Kidney epithelial cell (primary cell): ENCODE measurements around the gene CLDN9. TPM values are rescaled to one million over a fixed set of nuclear protein-coding genes. Genes with fewer than 3 reads are reported as not detected.

Experiments used
- DNase-seq: peaks from one replicate; pipeline ENCODE4 v3.0.0-alpha.2; 2010; ENCODE audit warnings: low read depth
- H3K27me3 ChIP-seq: 2 replicates; pipeline ENCODE4 v1.6.0; 2011; ENCODE audit warnings: low read length; ENCODE audit not compliant: control insufficient read depth, insufficient read depth
- H3K36me3 ChIP-seq: 2 replicates; pipeline ENCODE4 v1.5.1; 2011; ENCODE audit warnings: low read length; ENCODE audit not compliant: control insufficient read depth, insufficient read depth
- H3K4me3 ChIP-seq: 2 replicates; pipeline ENCODE4 v1.5.1; 2011; ENCODE audit warnings: low read depth, mild to moderate bottlenecking, control low read depth, low read length
- total RNA-seq: library from RNA; depleted of rRNA; stranded (reverse); fragments of >200 nt; gene quantifications from 2 replicates; pipeline ENCODE4 v1.2.3, GENCODE V29; 2015
- TF ChIP-seq, protein P1 (sequence below): IDR thresholded peaks from 2 replicates; pipeline ENCODE4 v1.5.1; 2011; ENCODE audit warnings: mild to moderate bottlenecking, moderate library complexity, low read length, control low read depth, inconsistent platforms; ENCODE audit not compliant: insufficient read depth, poor library complexity, severe bottlenecking

Gene CLDN9
- total RNA-seq, 1 donor from 2014 or later: 1.0 TPM

GRCh38 chr16:3028716-3029319 lies 16.1 kb downstream of the CLDN9 start:
- DNase-seq: no peak
- Histone ChIP-seq H3K36me3 (peaks cover 4% of the 10 kb centered on the region), H3K4me3 (no peak overlapping the region), H3K27me3 (peaks cover 52% of the 10 kb centered on the region)
- TF ChIP-seq, protein P1, sequence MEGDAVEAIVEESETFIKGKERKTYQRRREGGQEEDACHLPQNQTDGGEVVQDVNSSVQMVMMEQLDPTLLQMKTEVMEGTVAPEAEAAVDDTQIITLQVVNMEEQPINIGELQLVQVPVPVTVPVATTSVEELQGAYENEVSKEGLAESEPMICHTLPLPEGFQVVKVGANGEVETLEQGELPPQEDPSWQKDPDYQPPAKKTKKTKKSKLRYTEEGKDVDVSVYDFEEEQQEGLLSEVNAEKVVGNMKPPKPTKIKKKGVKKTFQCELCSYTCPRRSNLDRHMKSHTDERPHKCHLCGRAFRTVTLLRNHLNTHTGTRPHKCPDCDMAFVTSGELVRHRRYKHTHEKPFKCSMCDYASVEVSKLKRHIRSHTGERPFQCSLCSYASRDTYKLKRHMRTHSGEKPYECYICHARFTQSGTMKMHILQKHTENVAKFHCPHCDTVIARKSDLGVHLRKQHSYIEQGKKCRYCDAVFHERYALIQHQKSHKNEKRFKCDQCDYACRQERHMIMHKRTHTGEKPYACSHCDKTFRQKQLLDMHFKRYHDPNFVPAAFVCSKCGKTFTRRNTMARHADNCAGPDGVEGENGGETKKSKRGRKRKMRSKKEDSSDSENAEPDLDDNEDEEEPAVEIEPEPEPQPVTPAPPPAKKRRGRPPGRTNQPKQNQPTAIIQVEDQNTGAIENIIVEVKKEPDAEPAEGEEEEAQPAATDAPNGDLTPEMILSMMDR: no peak

- TF ChIP-seq, protein P1: no peak
- Histone ChIP-seq H3K36me3 (peaks cover 4% of the 10 kb centered on the region), H3K4me3 (no peak overlapping the region), H3K27me3 (peaks cover 60% of the 10 kb centered on the region)
- DNase-seq: no peak
Observed at GRCh38 chr16:3029491-3030221, 16.9 kb downstream of the CLDN9 start.

GRCh38 chr16:3030222-3031212 lies 17.8 kb downstream of the CLDN9 start:
- peaks cover 67% of the 10 kb centered on the region for H3K27me3 ChIP-seq
- H3K4me3 ChIP-seq: no peak overlapping the region
- TF ChIP-seq, protein P1: no peak
- H3K36me3 ChIP-seq: peaks cover 4% of the 10 kb centered on the region
- no peak for DNase-seq

DNA sequence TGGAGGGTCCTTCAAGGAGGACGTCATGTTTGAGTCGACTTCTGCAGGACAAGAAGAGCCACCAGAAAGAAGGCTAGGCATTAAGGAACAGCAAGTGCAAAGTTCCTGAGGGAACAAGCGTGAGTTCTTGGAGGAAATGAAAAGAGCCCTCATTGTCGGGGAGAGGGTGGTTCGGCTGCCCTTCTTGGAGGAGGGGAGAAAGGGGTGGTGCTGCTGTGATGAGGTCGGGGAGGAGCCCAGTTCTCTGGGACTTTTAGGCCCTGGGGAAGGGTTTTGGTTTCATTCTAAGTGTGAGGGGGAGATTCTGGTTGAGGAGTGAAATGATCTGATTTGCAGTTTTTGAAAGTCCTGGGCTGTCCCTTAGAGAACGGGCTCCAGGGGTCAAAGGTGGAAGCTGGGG lies 19.9 kb downstream of the CLDN9 start:
- DNase-seq: no peak
- H3K36me3 ChIP-seq: no peaks in the 10 kb centered on the region
- H3K27me3 ChIP-seq: peaks cover 89% of the 10 kb centered on the region
- no peak overlapping the region for H3K4me3 ChIP-seq
- TF ChIP-seq, protein P1: no peak

GRCh38 chr16:3035289-3035971 lies 22.7 kb downstream of the CLDN9 start:
- no peaks in the 10 kb centered on the region for H3K36me3 ChIP-seq
- no peak overlapping the region for H3K4me3 ChIP-seq
- H3K27me3 ChIP-seq: peaks cover 84% of the 10 kb centered on the region
- no peak for DNase-seq
- TF ChIP-seq, protein P1: no peak
